SK-N-SH (cell line): ENCODE measurements around the gene WNT8B. TPM values are rescaled to one million over a fixed set of nuclear protein-coding genes. Genes with fewer than 3 reads are reported as not detected.

Experiments used
- CTCF ChIA-PET: fragments of 300-600, 350-600 bp; formaldehyde crosslinking; extraction: SDS; loops from one replicate; lab custom pipeline; 2021; lab: Yijun Ruan, JAX
- POLR2A ChIA-PET: fragments of 350-600 bp; sonication (Branson Sonifier 250); formaldehyde crosslinking; extraction: SDS; loops from one replicate; lab custom pipeline; 2020; ENCODE audit warnings: antibody characterized with exemption, inconsistent platforms; lab: Yijun Ruan, JAX
- DNase-seq: peaks from one replicate; pipeline ENCODE4 v3.0.0; 2012
- H2AFZ ChIP-seq: fragments of 200-600 bp; sonication (generic); 2 replicates; pipeline ENCODE4 v1.8.1; 2016; ENCODE audit warnings: antibody characterized with exemption, mild to moderate bottlenecking, low read depth
- H3F3A ChIP-seq: fragments of 200-600 bp; sonication (generic); replicated peaks from 2 replicates; pipeline ENCODE3; 2016; ENCODE audit warnings: antibody characterized with exemption, mild to moderate bottlenecking; ENCODE audit not compliant: insufficient read depth
- H3K27ac ChIP-seq, 2 experiments: fragments of 200-500 bp in 1 of 2; fragments of 200-600 bp in 1 of 2; sonication (Bioruptor generic) in 1 of 2; sonication (generic), shearing (Covaris generic) in 1 of 2; 2 replicates each; pipeline versions ENCODE4 v1.5.1 to v1.6.1; 2014 to 2016; ENCODE audit warnings: low read depth in 2 of 2, inconsistent platforms in 1 of 2, low read length in 1 of 2, mild to moderate bottlenecking in 1 of 2, mixed read lengths in 1 of 2
- H3K27me3 ChIP-seq: fragments of 200-600 bp; sonication (generic), shearing (Covaris generic); 2 replicates; pipeline ENCODE4 v1.6.1; 2016; ENCODE audit warnings: mixed run types; ENCODE audit not compliant: insufficient read depth
- H3K36me3 ChIP-seq, 2 experiments: fragments of 200-500 bp in 1 of 2; fragments of 200-600 bp in 1 of 2; sonication (Bioruptor generic) in 1 of 2; sonication (generic) in 1 of 2; replicated peaks in 1 of 2; 2 replicates each; pipeline versions ENCODE3 to v1.5.1; 2014 to 2016; ENCODE audit warnings: low read length in 1 of 2, mild to moderate bottlenecking in 1 of 2; ENCODE audit not compliant: insufficient read depth in 2 of 2, control insufficient read depth in 1 of 2
- H3K4me1 ChIP-seq, 2 experiments: fragments of 200-500 bp in 1 of 2; fragments of 200-600 bp in 1 of 2; sonication (Bioruptor generic) in 1 of 2; sonication (generic), shearing (Covaris generic) in 1 of 2; 2 replicates each; pipeline versions ENCODE4 v1.5.1 to v1.6.1; 2014 to 2016; ENCODE audit warnings: low read depth in 1 of 2, low read length in 1 of 2, mixed run types in 1 of 2; ENCODE audit not compliant: insufficient read depth in 2 of 2, control insufficient read depth in 1 of 2
- H3K4me2 ChIP-seq: fragments of 200-600 bp; sonication (generic), shearing (Covaris generic); 2 replicates; pipeline ENCODE4 v1.6.1; 2017; ENCODE audit warnings: mixed run types
- H3K4me3 ChIP-seq, 2 experiments: fragments of 200-500 bp in 1 of 2; fragments of 200-600 bp in 1 of 2; sonication (Bioruptor generic) in 1 of 2; sonication (generic), shearing (Covaris generic) in 1 of 2; 2 replicates each; pipeline versions ENCODE4 v1.5.1 to v1.8.1; 2014 to 2016; ENCODE audit warnings: low read depth in 2 of 2, inconsistent platforms in 1 of 2, low read length in 1 of 2, mild to moderate bottlenecking in 1 of 2, mixed read lengths in 1 of 2, moderate library complexity in 1 of 2
- H3K79me2 ChIP-seq: fragments of 200-600 bp; sonication (generic); 2 replicates; pipeline ENCODE4 v1.8.1; 2017; ENCODE audit warnings: mild to moderate bottlenecking; ENCODE audit not compliant: insufficient read depth
- H3K9ac ChIP-seq: fragments of 200-600 bp; sonication (generic); 2 replicates; pipeline ENCODE4 v1.6.1; 2017; ENCODE audit warnings: mixed run types
- H3K9me2 ChIP-seq: fragments of 200-600 bp; sonication (generic); 2 replicates; pipeline ENCODE4 v1.6.1; 2017; ENCODE audit warnings: mixed run types
- H3K9me3 ChIP-seq: fragments of 200-600 bp; sonication (generic); 2 replicates; pipeline ENCODE4 v1.6.1; 2017; ENCODE audit warnings: mixed run types, mild to moderate bottlenecking, moderate library complexity
- H4K20me1 ChIP-seq: fragments of 200-600 bp; sonication (generic); 2 replicates; pipeline ENCODE4 v1.6.1; 2017; ENCODE audit warnings: mild to moderate bottlenecking, mixed run types; ENCODE audit not compliant: insufficient read depth
- EZH2phosphoT487 ChIP-seq: fragments of 200-600 bp; sonication (generic); IDR thresholded peaks from 2 replicates; pipeline ENCODE4 v1.6.1; 2017; ENCODE audit warnings: low read depth, mixed run types, mild to moderate bottlenecking, antibody characterized with exemption, moderate library complexity, borderline replicate concordance
- IRF3 ChIP-seq: fragments of 150-350 bp; IDR thresholded peaks from 2 replicates; pipeline ENCODE4 v1.6.1; 2016; ENCODE audit warnings: mild to moderate bottlenecking, low read depth, low read length
- MEF2A ChIP-seq: IDR thresholded peaks from 2 replicates; pipeline ENCODE4 v1.4.0; 2012; ENCODE audit warnings: low read depth, borderline replicate concordance
- MXI1 ChIP-seq: IDR thresholded peaks from 2 replicates; pipeline ENCODE4 v1.6.1; 2012; ENCODE audit warnings: mild to moderate bottlenecking, low read depth, low read length, improper control_type of control experiment
- NRF1 ChIP-seq: IDR thresholded peaks from 2 replicates; pipeline ENCODE4 v1.6.1; 2012; ENCODE audit warnings: low read depth, mild to moderate bottlenecking, low read length
- RAD21 ChIP-seq: IDR thresholded peaks from 2 replicates; pipeline ENCODE4 v1.6.1; 2012; ENCODE audit warnings: mild to moderate bottlenecking, low read length
- SIN3A ChIP-seq: IDR thresholded peaks from 2 replicates; pipeline ENCODE4 v1.6.1; 2012; ENCODE audit warnings: low read depth, mild to moderate bottlenecking, low read length, moderate library complexity, borderline replicate concordance
- TAF1 ChIP-seq: IDR thresholded peaks from 2 replicates; pipeline ENCODE4 v1.6.1; 2012; ENCODE audit warnings: low read depth, mild to moderate bottlenecking, low read length, moderate library complexity, borderline replicate concordance
- USF2 ChIP-seq: fragments of 150-350 bp; IDR thresholded peaks from 2 replicates; pipeline ENCODE4 v1.6.1; 2017; ENCODE audit warnings: antibody characterized with exemption, low read length, low read depth, borderline replicate concordance
- polyA plus RNA-seq, 3 experiments: library from polyadenylated mRNA; depleted of rRNA; stranded (reverse); fragments of >200 nt; gene quantifications; 2 replicates each; pipeline ENCODE4 v1.2.3, GENCODE V29; 2012

Gene WNT8B
- polyA plus RNA-seq, 1 of the 3 experiments (the other 2 are of a cell fraction), result 0.18 TPM

GRCh38 chr10:100531761-100532160 lies 69.0 kb downstream of the WNT8B start:
- Histone ChIP-seq H3K4me3 (no peak overlapping the region), H3K4me1 (peaks cover 6 to 15% of the 10 kb centered on the region in 2 experiments; a peak in 3 of 4 replicates), H2AFZ (no peak overlapping the region), H3K9me3 (no peaks in the 10 kb centered on the region), H3K36me3 (peaks cover 5 to 6% of the 10 kb centered on the region in 2 experiments), H3K27me3 (no peaks in the 10 kb centered on the region), H3K9me2 (no peaks in the 10 kb centered on the region), H3K9ac (no peak overlapping the region), H3F3A (no peaks in the 10 kb centered on the region), H3K79me2 (peaks cover 45% of the 10 kb centered on the region), H3K27ac (no peak overlapping the region), H4K20me1 (no peaks in the 10 kb centered on the region), H3K4me2 (no peak overlapping the region)
- no peak for DNase-seq
- CTCF ChIA-PET, result interaction anchor here (1.5 kb wide), 1 partner anchor 211 kb away, joined by 3 read pairs; no protein-coding TSS in a partner anchor
- TF ChIP-seq NRF1 (no peak), MXI1 (no peak), IRF3 (no peak), MEF2A (no peak), EZH2phosphoT487 (no peak), USF2 (no peak), TAF1 (no peak), RAD21 (no peak), SIN3A (no peak)
- POLR2A ChIA-PET, result no interaction called here

Other genes with a start within 250 kb of the WNT8B start
- gene CHUK, start 233.4 kb upstream of the WNT8B start, polyA plus RNA-seq (2012; rRNA removed), result 8.8 and 13.4 TPM in 2 replicates
- 7.1 and 10.7 TPM in 2 replicates for gene CWF19L1, start 195.4 kb upstream of the WNT8B start, polyA plus RNA-seq (2012; rRNA removed)
- 29.1 and 30.4 TPM in 2 replicates for gene BLOC1S2, start 176.3 kb upstream of the WNT8B start, polyA plus RNA-seq (2012; rRNA removed)
- not detected in 2 replicates for gene PKD2L1, start 132.8 kb upstream of the WNT8B start, polyA plus RNA-seq (2012; rRNA removed)
- 19.7 and 26.4 TPM in 2 replicates for gene SCD, start 115.8 kb upstream of the WNT8B start, polyA plus RNA-seq (2012; rRNA removed)
- gene SEC31B, start 56.9 kb downstream of the WNT8B start, polyA plus RNA-seq (2012; rRNA removed), result 8.8 and 15.5 TPM in 2 replicates
- gene NDUFB8, start 66.9 kb downstream of the WNT8B start, polyA plus RNA-seq (2012; rRNA removed), result 340 and 368 TPM in 2 replicates
- 8.1 and 11.0 TPM in 2 replicates for gene HIF1AN, start 72.9 kb downstream of the WNT8B start, polyA plus RNA-seq (2012; rRNA removed)